Measurements from ENCODE around the gene ZFAND4. TPM values are rescaled to one million over a fixed set of nuclear protein-coding genes. Genes with fewer than 3 reads are reported as not detected.

Gene ZFAND4
- total and polyA plus RNA-seq, 8 donors = 2.2 to 11.0 (median 6.7) TPM

- FAIRE-seq = no peak
- H3K4me1 ChIP-seq = peaks cover 0 to 15% (median 0%) of the 10 kb centered on the region in 3 donors
- no peak overlapping the region for H3K27ac ChIP-seq
- H3K27me3 ChIP-seq = no peaks in the 10 kb centered on the region
- DNase-seq = no peak
- TF ChIP-seq CTCF (IDR thresholded peaks at IDR 0.05) = no peak
- intact Hi-C loops (cut with DNase I) = loop anchor here in 1 of 3 donors (10.0 kb wide), 1 partner anchor 114 kb away; no protein-coding TSS in a partner anchor
- ATAC-seq = no peak
- H3K36me3 ChIP-seq = no peaks in the 10 kb centered on the region
- H3K4me3 ChIP-seq = no peak overlapping the region
- H3K9me3 ChIP-seq = no peaks in the 10 kb centered on the region
Measured at GRCh38 chr10:45589009-45589408, 83.6 kb downstream of the ZFAND4 start.

- no peaks in the 10 kb centered on the region for H3K36me3 ChIP-seq
- H3K27me3 ChIP-seq = no peaks in the 10 kb centered on the region
- DNase-seq (no peak), FAIRE-seq (no peak), ATAC-seq (no peak)
- H3K9me3 ChIP-seq = no peaks in the 10 kb centered on the region
- H3K4me1 ChIP-seq = peaks cover 4 to 16% (median 10%) of the 10 kb centered on the region in 3 donors
- no peak for TF ChIP-seq CTCF (IDR thresholded peaks at IDR 0.05)
- H3K27ac ChIP-seq = no peak overlapping the region
- WGBS, 2 donors = 97 to 98% methylated on average over 3 of the region's 3 CpGs
- no peak overlapping the region for H3K4me3 ChIP-seq
- intact Hi-C loops (cut with DNase I) = loop anchor here in 1 of 3 donors (10.0 kb wide), 1 partner anchor 111 kb away; no protein-coding TSS in a partner anchor
Measured at GRCh38 chr10:45586028-45586824, 86.3 kb downstream of the ZFAND4 start.

- intact Hi-C loops (cut with DNase I) = loop anchor here in 1 of 3 donors (10.0 kb wide), 1 partner anchor 110 kb away; no protein-coding TSS in a partner anchor
- Histone ChIP-seq H3K4me3 (no peak overlapping the region), H3K27ac (no peak overlapping the region), H3K27me3 (no peaks in the 10 kb centered on the region), H3K4me1 (peaks cover 10 to 16% (median 16%) of the 10 kb centered on the region in 3 donors), H3K9me3 (no peaks in the 10 kb centered on the region), H3K36me3 (no peaks in the 10 kb centered on the region)
- no peak for FAIRE-seq
- no peak for ATAC-seq
- 96 to 99% methylated on average over 2 of the region's 2 CpGs for WGBS, 2 donors
- TF ChIP-seq CTCF (IDR thresholded peaks at IDR 0.05) = no peak
- no peak for DNase-seq
Measured at GRCh38 chr10:45585131-45585530, 87.4 kb downstream of the ZFAND4 start.

GRCh38 chr10:45582386-45582781 lies 90.2 kb downstream of the ZFAND4 start:
- FAIRE-seq (no peak), ATAC-seq (no peak)
- WGBS, 2 donors = 70 to 88% methylated on average over 1 of the region's 1 CpG

More at GRCh38 chr10:45582386-45582781, 90.2 kb downstream of the ZFAND4 start:
- intact Hi-C loops (cut with DNase I) = loop anchor here in 1 of 3 donors (10.0 kb wide), 1 partner anchor 108 kb away; no protein-coding TSS in a partner anchor
- no peaks in the 10 kb centered on the region for H3K36me3 ChIP-seq
- no peak overlapping the region for H3K27ac ChIP-seq
- H3K9me3 ChIP-seq = no peaks in the 10 kb centered on the region
- no peaks in the 10 kb centered on the region for H3K27me3 ChIP-seq
- TF ChIP-seq CTCF (IDR thresholded peaks at IDR 0.05) = no peak
- DNase-seq = no peak
- no peak overlapping the region for H3K4me3 ChIP-seq
- peaks cover 16 to 26% (median 17%) of the 10 kb centered on the region in 3 donors for H3K4me1 ChIP-seq
